ENCODE measurements around the gene DNMBP.
"Not testable (repeated sequence)": the region's sequence is repeated elsewhere in the genome, so short reads cannot be mapped to it uniquely, and the experiment has no call there.

The DNMBP gene

GRCh38 chr10:99946051-99946450, 63.7 kb downstream of the DNMBP start:
- not testable (repeated sequence) for DNase-seq (ENCODE audit: low spot score)

- DNase-seq (ENCODE audit: low spot score), result no peak
Measured at GRCh38 chr10:99945263-99945662, 64.5 kb downstream of the DNMBP start.

GRCh38 chr10:99944860-99945259, 64.9 kb downstream of the DNMBP start:
- no peak for DNase-seq (ENCODE audit: low spot score)

- no peak for DNase-seq (ENCODE audit: low spot score)
Measured at GRCh38 chr10:99943908-99944307, 65.8 kb downstream of the DNMBP start.

GRCh38 chr10:99941942-99942820, 67.6 kb downstream of the DNMBP start:
- no peak for DNase-seq (ENCODE audit: low spot score)

- no peak for DNase-seq (ENCODE audit: low spot score)
Measured at GRCh38 chr10:99938563-99938962, 71.2 kb downstream of the DNMBP start.

- no peak for DNase-seq (ENCODE audit: low spot score)
Measured at GRCh38 chr10:99937630-99938029, 72.1 kb downstream of the DNMBP start.

GRCh38 chr10:99932203-99932957, 77.4 kb downstream of the DNMBP start:
- not testable (repeated sequence) for DNase-seq (ENCODE audit: low spot score)

GRCh38 chr10:99930731-99931550, 78.8 kb downstream of the DNMBP start:
- DNase-seq (ENCODE audit: low spot score), result no peak

GRCh38 chr10:99929360-99929759, 80.4 kb downstream of the DNMBP start:
- no peak for DNase-seq (ENCODE audit: low spot score)

GRCh38 chr10:99927721-99928280, 81.9 kb downstream of the DNMBP start:
- DNase-seq (ENCODE audit: low spot score), result no peak

- DNase-seq (ENCODE audit: low spot score), result no peak
Measured at GRCh38 chr10:99926925-99927720, 82.6 kb downstream of the DNMBP start.

- DNase-seq (ENCODE audit: low spot score), result no peak
Measured at GRCh38 chr10:99924451-99925255, 85.1 kb downstream of the DNMBP start.

GRCh38 chr10:99921948-99922347, 87.8 kb downstream of the DNMBP start:
- no peak for DNase-seq (ENCODE audit: low spot score)

- DNase-seq (ENCODE audit: low spot score), result no peak
Measured at GRCh38 chr10:99920901-99921300, 88.8 kb downstream of the DNMBP start.

- no peak for DNase-seq (ENCODE audit: low spot score)
Measured at GRCh38 chr10:99920486-99920885, 89.3 kb downstream of the DNMBP start.

GRCh38 chr10:99917963-99918825, 91.6 kb downstream of the DNMBP start:
- no peak for DNase-seq (ENCODE audit: low spot score)

- no peak for DNase-seq (ENCODE audit: low spot score)
Measured at GRCh38 chr10:99916776-99917175, 93.0 kb downstream of the DNMBP start.

- no peak for DNase-seq (ENCODE audit: low spot score)
Measured at GRCh38 chr10:99915414-99915813, 94.3 kb downstream of the DNMBP start.

All from pons (tissue), 1 donor.